Transverse colon (tissue), 4 donors: ENCODE results near the gene CDH22. TPM values are rescaled to one million over a fixed set of nuclear protein-coding genes. Genes with fewer than 3 reads are reported as not detected.

Source experiments
- DNase-seq: peaks from one replicate; pipeline ENCODE4 v3.0.0-alpha.2; 2019
- H3K27ac ChIP-seq, 4 donors: fragments of 200-600 bp; sonication (generic); 2 replicates each; pipeline ENCODE4 v1.5.1; 2016 to 2018; ENCODE audit warnings: inconsistent platforms in 4 of 4
- H3K27me3 ChIP-seq: fragments of 200-600 bp; sonication (generic); 2 replicates; pipeline ENCODE4 v1.5.1; 2017; ENCODE audit warnings: inconsistent platforms
- H3K36me3 ChIP-seq, 4 donors: fragments of 200-600 bp; sonication (generic); 2 replicates each; pipeline ENCODE4 v1.5.1; 2017 to 2019; ENCODE audit warnings: inconsistent platforms in 4 of 4
- H3K4me1 ChIP-seq, 4 donors: fragments of 200-600 bp; sonication (generic); 2 replicates each; pipeline ENCODE4 v1.5.1; 2017 to 2020; ENCODE audit warnings: inconsistent platforms in 4 of 4
- H3K4me3 ChIP-seq, 4 donors: fragments of 200-600 bp; sonication (generic); 1 replicate in 1 of 4; 2 replicates in 3 of 4; pipeline versions ENCODE4 v1.5.1 to v1.6.1; 2017 to 2019; ENCODE audit warnings: inconsistent platforms in 4 of 4
- H3K9me3 ChIP-seq, 2 donors: fragments of 200-600 bp; sonication (generic); 2 replicates each; pipeline ENCODE4 v1.5.1; 2017 to 2019; ENCODE audit warnings: inconsistent platforms in 2 of 2
- CTCF ChIP-seq, 5 experiments: fragments of 200-600 bp in 3 of 5; fragments of 450-650 bp in 2 of 5; sonication (generic) in 3 of 5; IDR thresholded peaks; 1 replicate in 2 of 5; 2 replicates in 3 of 5; pipeline ENCODE4 v1.5.1; 2016 to 2017; ENCODE audit warnings: antibody characterized with exemption in 5 of 5, inconsistent platforms in 3 of 5, mild to moderate bottlenecking in 2 of 5, moderate library complexity in 1 of 5
- EP300 ChIP-seq: sonication (generic); formaldehyde crosslinking; IDR thresholded peaks from one replicate; pipeline ENCODE4 v1.6.1; 2017; ENCODE audit warnings: antibody characterized with exemption, low read depth
- POLR2A ChIP-seq: fragments of 450-650 bp; IDR thresholded peaks from one replicate; pipeline ENCODE4 v1.6.1; 2016; ENCODE audit warnings: antibody characterized with exemption, mild to moderate bottlenecking, moderate library complexity
- POLR2AphosphoS5 ChIP-seq, 3 donors: sonication (generic); formaldehyde crosslinking; IDR thresholded peaks; one replicate each; pipeline ENCODE4 v1.6.1; 2016; ENCODE audit warnings: antibody characterized with exemption in 3 of 3
- WGBS, 2 donors: methylation state at CpG; one replicate each; pipeline ENCODE4 v1.1.5; 2018; ENCODE audit warnings: low coverage in 1 of 2; 5-methylcytosine and 5-hydroxymethylcytosine counted together
- in situ Hi-C, 4 donors: fragments of 200-750 bp; cut with MboI; loops; one replicate each; pipeline versions ENCODE4 v1.15.0 to v1.15.1; 2017; ENCODE audit warnings: low sequenced_read_pairs in 3 of 4, low pct_ligation_motif_present in 1 of 4, low pct_unique_long_range_greater_than_20kb in 1 of 4
- intact Hi-C: fragments of 100-400 bp; cut with DNase I; formaldehyde crosslinking; loops from one replicate; pipeline ENCODE4 v1.15.1; 2023; ENCODE audit warnings: low total_unique reads
- total RNA-seq, 4 donors: library from RNA; depleted of rRNA; stranded (reverse); fragments of >200 nt; gene quantifications; one replicate each; pipeline ENCODE4 v1.1.0, GENCODE V29; 2016

Gene CDH22
- total RNA-seq, 4 donors from 2014 or later, result not detected

DNA sequence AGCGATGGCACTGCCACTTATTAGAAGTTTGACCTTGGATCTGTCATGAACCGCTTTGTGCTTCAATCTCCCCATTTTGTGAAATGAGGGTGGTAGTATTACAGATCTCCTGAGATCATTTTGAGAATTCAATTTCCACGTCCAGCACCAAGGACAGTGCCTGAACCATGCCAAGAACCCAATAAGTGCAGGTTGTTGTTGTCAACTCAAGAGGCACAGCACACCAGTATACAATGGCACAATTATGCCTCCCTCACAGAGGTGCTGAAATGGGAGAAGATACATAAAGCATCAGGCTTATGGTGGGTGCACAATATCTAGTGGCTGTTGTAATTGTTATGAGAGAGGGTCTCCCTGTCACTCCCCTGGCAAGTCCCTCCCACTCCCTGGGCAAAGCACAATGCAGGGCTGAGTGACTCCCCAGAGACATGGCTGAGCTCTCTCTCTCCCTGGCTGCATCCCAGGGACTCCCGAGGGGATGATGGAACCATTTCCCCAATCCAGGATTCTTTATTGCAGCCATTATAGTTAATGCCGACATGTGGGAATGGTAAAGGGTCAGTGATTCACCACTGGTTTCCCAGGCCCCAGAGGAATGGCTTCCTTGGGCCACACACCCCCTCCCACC is 78.7 kb downstream of the CDH22 start:
- TF ChIP-seq CTCF (IDR thresholded peaks at IDR 0.05) (no peak), POLR2A (no peak), POLR2AphosphoS5 (IDR thresholded peaks at IDR 0.05) (no peak), EP300 (no peak)
- 52% methylated on average over 5 of the region's 5 CpGs; no CpG with 5 or more reads in 1 of the 2 donors for WGBS, 2 donors
- intact Hi-C loops, result no loop called here
- in situ Hi-C loops, result no loop called here
- Histone ChIP-seq H3K9me3 (no peaks in the 10 kb centered on the region), H3K4me3 (no peak overlapping the region), H3K36me3 (no peaks in the 10 kb centered on the region), H3K27ac (no peak overlapping the region), H3K4me1 (no peaks in the 10 kb centered on the region), H3K27me3 (peaks cover 50% of the 10 kb centered on the region)
- DNase-seq, result no peak

GRCh38 chr20:46228670-46229069 is 79.6 kb downstream of the CDH22 start:
- WGBS, 2 donors, result 53 to 58% methylated on average over 6 to 8 of the region's 8 CpGs
- no peaks in the 10 kb centered on the region for H3K4me1 ChIP-seq
- no peaks in the 10 kb centered on the region for H3K9me3 ChIP-seq
- no peak overlapping the region for H3K27ac ChIP-seq
- peaks cover 58% of the 10 kb centered on the region for H3K27me3 ChIP-seq
- H3K36me3 ChIP-seq, result no peaks in the 10 kb centered on the region
- H3K4me3 ChIP-seq, result no peak overlapping the region
- intact Hi-C loops (no loop called here), in situ Hi-C loops (no loop called here)
- no peak for DNase-seq
- no peak for TF ChIP-seq EP300
- no peak for TF ChIP-seq POLR2AphosphoS5 (IDR thresholded peaks at IDR 0.05)
- TF ChIP-seq POLR2A, result no peak
- TF ChIP-seq CTCF (IDR thresholded peaks at IDR 0.05), result no peak

- intact Hi-C loops, result no loop called here
Measured at GRCh38 chr20:46227272-46227767, 81.0 kb downstream of the CDH22 start.

GRCh38 chr20:46226602-46227001 is 81.7 kb downstream of the CDH22 start:
- Histone ChIP-seq H3K4me1 (no peaks in the 10 kb centered on the region), H3K27me3 (peaks cover 55% of the 10 kb centered on the region), H3K27ac (no peak overlapping the region), H3K4me3 (no peak overlapping the region), H3K36me3 (no peaks in the 10 kb centered on the region), H3K9me3 (no peaks in the 10 kb centered on the region)
- intact Hi-C loops, result no loop called here
- in situ Hi-C loops, result no loop called here
- DNase-seq, result no peak
- WGBS, 2 donors, result 54 to 57% methylated on average over 3 to 8 of the region's 8 CpGs
- TF ChIP-seq EP300, result no peak

More at GRCh38 chr20:46227272-46227767, 81.0 kb downstream of the CDH22 start:
- in situ Hi-C loops, result no loop called here
- no peak for TF ChIP-seq CTCF (IDR thresholded peaks at IDR 0.05)
- TF ChIP-seq POLR2AphosphoS5 (IDR thresholded peaks at IDR 0.05), result no peak
- TF ChIP-seq POLR2A, result no peak
- no peak for TF ChIP-seq EP300
- no peak overlapping the region for H3K27ac ChIP-seq
- H3K4me1 ChIP-seq, result no peaks in the 10 kb centered on the region
- DNase-seq, result no peak
- no peaks in the 10 kb centered on the region for H3K36me3 ChIP-seq
- peaks cover 58% of the 10 kb centered on the region for H3K27me3 ChIP-seq
- H3K4me3 ChIP-seq, result no peak overlapping the region
- 61 to 75% methylated on average over 2 to 22 of the region's 33 CpGs for WGBS, 2 donors
- no peaks in the 10 kb centered on the region for H3K9me3 ChIP-seq
